Measurements from ENCODE around the gene EFHB.

- TF ChIP-seq CTCF (IDR thresholded peaks at IDR 0.05; ENCODE audit: low read length): no peak
- TF ChIP-seq EZH2 (IDR thresholded peaks at IDR 0.05; ENCODE audit: borderline replicate concordance, low read length): no peak
Observed at GRCh38 chr3:19888428-19889152, 45.4 kb downstream of the EFHB start.

All from OCI-LY1 (cell line).